ENCODE results near the gene RBPJ.

Gene RBPJ

GRCh38 chr4:26320538-26321372 is at the start of gene RBPJ:
RBPJ (plus strand) TSS chr4:26321014; CDS start chr4:26321029, 15 bp downstream.
- Histone ChIP-seq H3K27me3 (ENCODE audit: control insufficient read depth, insufficient read depth, low read length) (no peaks in the 10 kb centered on the region), H3K4me3 (ENCODE audit: low read depth, low read length) (peak within 1 kb of the TSS; percentile 90), H3K9me3 (ENCODE audit: control insufficient read depth, insufficient read depth, low read length) (no peaks in the 10 kb centered on the region), H3K9ac (ENCODE audit: low read depth, low read length) (peak within 1 kb of the TSS; percentile 61), H3K4me1 (ENCODE audit: control insufficient read depth, insufficient read depth, low read length) (peaks cover 12% of the 10 kb centered on the region), H3K36me3 (ENCODE audit: control insufficient read depth, insufficient read depth, low read length) (no peaks in the 10 kb centered on the region)

GRCh38 chr4:26271703-26272102 is 49.1 kb upstream of the RBPJ start:
- peaks cover 9% of the 10 kb centered on the region for H3K4me1 ChIP-seq (ENCODE audit: control insufficient read depth, insufficient read depth, low read length)
- no peaks in the 10 kb centered on the region for H3K36me3 ChIP-seq (ENCODE audit: control insufficient read depth, insufficient read depth, low read length)
- no peak overlapping the region for H3K4me3 ChIP-seq (ENCODE audit: low read depth, low read length)
- no peak overlapping the region for H3K9ac ChIP-seq (ENCODE audit: low read depth, low read length)
- no peaks in the 10 kb centered on the region for H3K27me3 ChIP-seq (ENCODE audit: control insufficient read depth, insufficient read depth, low read length)
- H3K9me3 ChIP-seq (ENCODE audit: control insufficient read depth, insufficient read depth, low read length) = no peaks in the 10 kb centered on the region

- peaks cover 8% of the 10 kb centered on the region for H3K4me1 ChIP-seq (ENCODE audit: control insufficient read depth, insufficient read depth, low read length)
- H3K27me3 ChIP-seq (ENCODE audit: control insufficient read depth, insufficient read depth, low read length) = no peaks in the 10 kb centered on the region
- H3K9ac ChIP-seq (ENCODE audit: low read depth, low read length) = no peak overlapping the region
- H3K4me3 ChIP-seq (ENCODE audit: low read depth, low read length) = no peak overlapping the region
- no peaks in the 10 kb centered on the region for H3K36me3 ChIP-seq (ENCODE audit: control insufficient read depth, insufficient read depth, low read length)
- H3K9me3 ChIP-seq (ENCODE audit: control insufficient read depth, insufficient read depth, low read length) = no peaks in the 10 kb centered on the region
These were observed 47.9 kb upstream of the RBPJ start for GRCh38 chr4:26272654-26273615.

GRCh38 chr4:26273616-26273980 is 47.2 kb upstream of the RBPJ start:
- H3K4me3 ChIP-seq (ENCODE audit: low read depth, low read length) = no peak overlapping the region
- H3K27me3 ChIP-seq (ENCODE audit: control insufficient read depth, insufficient read depth, low read length) = no peaks in the 10 kb centered on the region
- H3K9ac ChIP-seq (ENCODE audit: low read depth, low read length) = no peak overlapping the region
- no peaks in the 10 kb centered on the region for H3K9me3 ChIP-seq (ENCODE audit: control insufficient read depth, insufficient read depth, low read length)
- H3K4me1 ChIP-seq (ENCODE audit: control insufficient read depth, insufficient read depth, low read length) = peaks cover 5% of the 10 kb centered on the region
- no peaks in the 10 kb centered on the region for H3K36me3 ChIP-seq (ENCODE audit: control insufficient read depth, insufficient read depth, low read length)

GRCh38 chr4:26275281-26275680 is 45.5 kb upstream of the RBPJ start:
- Histone ChIP-seq H3K4me1 (ENCODE audit: control insufficient read depth, insufficient read depth, low read length) (peaks cover 5% of the 10 kb centered on the region), H3K27me3 (ENCODE audit: control insufficient read depth, insufficient read depth, low read length) (no peaks in the 10 kb centered on the region), H3K36me3 (ENCODE audit: control insufficient read depth, insufficient read depth, low read length) (no peaks in the 10 kb centered on the region), H3K4me3 (ENCODE audit: low read depth, low read length) (no peak overlapping the region), H3K9ac (ENCODE audit: low read depth, low read length) (no peak overlapping the region), H3K9me3 (ENCODE audit: control insufficient read depth, insufficient read depth, low read length) (no peaks in the 10 kb centered on the region)

GRCh38 chr4:26279446-26279845 is 41.4 kb upstream of the RBPJ start:
- no peak overlapping the region for H3K4me3 ChIP-seq (ENCODE audit: low read depth, low read length)
- H3K27me3 ChIP-seq (ENCODE audit: control insufficient read depth, insufficient read depth, low read length) = no peaks in the 10 kb centered on the region
- H3K4me1 ChIP-seq (ENCODE audit: control insufficient read depth, insufficient read depth, low read length) = peaks cover 3% of the 10 kb centered on the region
- H3K9me3 ChIP-seq (ENCODE audit: control insufficient read depth, insufficient read depth, low read length) = no peaks in the 10 kb centered on the region
- H3K9ac ChIP-seq (ENCODE audit: low read depth, low read length) = no peak overlapping the region
- H3K36me3 ChIP-seq (ENCODE audit: control insufficient read depth, insufficient read depth, low read length) = no peaks in the 10 kb centered on the region

- peaks cover 3% of the 10 kb centered on the region for H3K4me1 ChIP-seq (ENCODE audit: control insufficient read depth, insufficient read depth, low read length)
- H3K9ac ChIP-seq (ENCODE audit: low read depth, low read length) = no peak overlapping the region
- no peaks in the 10 kb centered on the region for H3K36me3 ChIP-seq (ENCODE audit: control insufficient read depth, insufficient read depth, low read length)
- H3K27me3 ChIP-seq (ENCODE audit: control insufficient read depth, insufficient read depth, low read length) = no peaks in the 10 kb centered on the region
- no peak overlapping the region for H3K4me3 ChIP-seq (ENCODE audit: low read depth, low read length)
- no peaks in the 10 kb centered on the region for H3K9me3 ChIP-seq (ENCODE audit: control insufficient read depth, insufficient read depth, low read length)
These were observed 38.9 kb upstream of the RBPJ start for GRCh38 chr4:26281881-26282280.

GRCh38 chr4:26284536-26284935 is 36.3 kb upstream of the RBPJ start:
- Histone ChIP-seq H3K4me1 (ENCODE audit: control insufficient read depth, insufficient read depth, low read length) (peaks cover 6% of the 10 kb centered on the region), H3K4me3 (ENCODE audit: low read depth, low read length) (no peak overlapping the region), H3K36me3 (ENCODE audit: control insufficient read depth, insufficient read depth, low read length) (no peaks in the 10 kb centered on the region)

GRCh38 chr4:26285272-26285671 is 35.5 kb upstream of the RBPJ start:
- Histone ChIP-seq H3K4me3 (ENCODE audit: low read depth, low read length) (no peak overlapping the region), H3K36me3 (ENCODE audit: control insufficient read depth, insufficient read depth, low read length) (no peaks in the 10 kb centered on the region), H3K27me3 (ENCODE audit: control insufficient read depth, insufficient read depth, low read length) (no peaks in the 10 kb centered on the region), H3K4me1 (ENCODE audit: control insufficient read depth, insufficient read depth, low read length) (peaks cover 6% of the 10 kb centered on the region), H3K9ac (ENCODE audit: low read depth, low read length) (no peak overlapping the region), H3K9me3 (ENCODE audit: control insufficient read depth, insufficient read depth, low read length) (no peaks in the 10 kb centered on the region)

More at GRCh38 chr4:26284536-26284935, 36.3 kb upstream of the RBPJ start:
- no peak overlapping the region for H3K9ac ChIP-seq (ENCODE audit: low read depth, low read length)
- no peaks in the 10 kb centered on the region for H3K9me3 ChIP-seq (ENCODE audit: control insufficient read depth, insufficient read depth, low read length)
- H3K27me3 ChIP-seq (ENCODE audit: control insufficient read depth, insufficient read depth, low read length) = no peaks in the 10 kb centered on the region

- H3K9me3 ChIP-seq (ENCODE audit: control insufficient read depth, insufficient read depth, low read length) = no peaks in the 10 kb centered on the region
- H3K36me3 ChIP-seq (ENCODE audit: control insufficient read depth, insufficient read depth, low read length) = no peaks in the 10 kb centered on the region
- peaks cover 3% of the 10 kb centered on the region for H3K4me1 ChIP-seq (ENCODE audit: control insufficient read depth, insufficient read depth, low read length)
- no peak overlapping the region for H3K4me3 ChIP-seq (ENCODE audit: low read depth, low read length)
- no peaks in the 10 kb centered on the region for H3K27me3 ChIP-seq (ENCODE audit: control insufficient read depth, insufficient read depth, low read length)
- no peak overlapping the region for H3K9ac ChIP-seq (ENCODE audit: low read depth, low read length)
These were observed 33.1 kb upstream of the RBPJ start for GRCh38 chr4:26287756-26288155.

- H3K4me1 ChIP-seq (ENCODE audit: control insufficient read depth, insufficient read depth, low read length) = peaks cover 3% of the 10 kb centered on the region
- no peaks in the 10 kb centered on the region for H3K27me3 ChIP-seq (ENCODE audit: control insufficient read depth, insufficient read depth, low read length)
- H3K9ac ChIP-seq (ENCODE audit: low read depth, low read length) = no peak overlapping the region
- no peaks in the 10 kb centered on the region for H3K36me3 ChIP-seq (ENCODE audit: control insufficient read depth, insufficient read depth, low read length)
- H3K9me3 ChIP-seq (ENCODE audit: control insufficient read depth, insufficient read depth, low read length) = no peaks in the 10 kb centered on the region
- no peak overlapping the region for H3K4me3 ChIP-seq (ENCODE audit: low read depth, low read length)
These were observed 32.4 kb upstream of the RBPJ start for GRCh38 chr4:26288355-26288909.
